ENCODE data around the gene FZD7. TPM values are rescaled to one million over a fixed set of nuclear protein-coding genes. Genes with fewer than 3 reads are reported as not detected.

The FZD7 gene
- total RNA-seq, 1 experiment from 2014 or later: 14.6 TPM

- Histone ChIP-seq H3K27ac (ENCODE audit: low read depth, low read length) (no peak overlapping the region), H3K79me2 (ENCODE audit: insufficient read depth, low read length) (no peaks in the 10 kb centered on the region), H3K9me2 (ENCODE audit: insufficient read depth) (no peaks in the 10 kb centered on the region), H3K4me3 (replicated peaks in 1 of 2; ENCODE audit: low read depth in 1 of 2, low read length in 2 of 2) (no peak overlapping the region), H3K9me3 (ENCODE audit: control insufficient read depth in 1 of 2, insufficient read depth in 1 of 2, low read depth in 1 of 2, low read length in 2 of 2) (no peaks in the 10 kb centered on the region), H3K9ac (ENCODE audit: low read length) (no peak overlapping the region), H3K36me3 (ENCODE audit: control insufficient read depth in 1 of 2, insufficient read depth in 2 of 2, low read length in 2 of 2) (no peaks in the 10 kb centered on the region), H3K4me2 (ENCODE audit: low read length) (no peak overlapping the region), H3K27me3 (ENCODE audit: insufficient read depth, low read length) (no peaks in the 10 kb centered on the region), H4K20me1 (ENCODE audit: insufficient read depth) (no peaks in the 10 kb centered on the region), H3K4me1 (ENCODE audit: control insufficient read depth in 1 of 2, insufficient read depth in 2 of 2, low read length in 2 of 2) (no peaks in the 10 kb centered on the region), H2AFZ (ENCODE audit: low read depth, low read length, poor library complexity, severe bottlenecking) (no peak overlapping the region)
- ATAC-seq (no peak), DNase-seq (ENCODE audit: low read depth, low spot score) (no peak)
- intact Hi-C loops (cut with micrococcal nuclease): no loop called here
- ChIA-PET RAD21 (ENCODE audit: low non-redundant PET in 1 of 2, low total read pairs in 2 of 2, uncharacterized antibody in 2 of 2, unreplicated experiment in 2 of 2) (no interaction called here), POLR2A (no interaction called here), CTCF (no interaction called here)
- TF ChIP-seq RAD21 (IDR thresholded peaks at IDR 0.05; ENCODE audit: low read depth) (0 out of 2 replicates have a peak, but pooled peaks have one; percentile 10), EZH2phosphoT487 (IDR thresholded peaks at IDR 0.05; ENCODE audit: borderline replicate concordance) (no peak)
- no TSS peak for BruUV-seq (replicated peaks)
Measured at GRCh38 chr2:202007015-202007982, 26.4 kb upstream of the FZD7 start.

- Histone ChIP-seq H3K36me3 (ENCODE audit: control insufficient read depth in 1 of 2, insufficient read depth in 2 of 2, low read length in 2 of 2) (no peaks in the 10 kb centered on the region), H3K9me2 (ENCODE audit: insufficient read depth) (no peaks in the 10 kb centered on the region), H2AFZ (ENCODE audit: low read depth, low read length, poor library complexity, severe bottlenecking) (no peak overlapping the region), H3K27me3 (ENCODE audit: insufficient read depth, low read length) (no peaks in the 10 kb centered on the region), H3K27ac (ENCODE audit: low read depth, low read length) (no peak overlapping the region), H4K20me1 (ENCODE audit: insufficient read depth) (no peaks in the 10 kb centered on the region), H3K4me3 (replicated peaks in 1 of 2; ENCODE audit: low read depth in 1 of 2, low read length in 2 of 2) (no peak overlapping the region), H3K4me2 (ENCODE audit: low read length) (no peak overlapping the region), H3K9me3 (ENCODE audit: control insufficient read depth in 1 of 2, insufficient read depth in 1 of 2, low read depth in 1 of 2, low read length in 2 of 2) (no peaks in the 10 kb centered on the region), H3K4me1 (ENCODE audit: control insufficient read depth in 1 of 2, insufficient read depth in 2 of 2, low read length in 2 of 2) (no peaks in the 10 kb centered on the region), H3K9ac (ENCODE audit: low read length) (no peak overlapping the region), H3K79me2 (ENCODE audit: insufficient read depth, low read length) (no peaks in the 10 kb centered on the region)
- RAD21 ChIA-PET (ENCODE audit: low non-redundant PET in 1 of 2, low total read pairs in 2 of 2, uncharacterized antibody in 2 of 2, unreplicated experiment in 2 of 2): no interaction called here
- ATAC-seq (no peak), DNase-seq (ENCODE audit: low read depth, low spot score) (no peak)
- POLR2A ChIA-PET: no interaction called here
- no peak for TF ChIP-seq REST (IDR thresholded peaks at IDR 0.05; ENCODE audit: low read depth)
- no peak for TF ChIP-seq ZBTB33 (IDR thresholded peaks at IDR 0.05; ENCODE audit: extremely low read depth, insufficient replicate concordance, low read length)
- no peak for TF ChIP-seq CBX3 (IDR thresholded peaks at IDR 0.05; ENCODE audit: low read depth)
- TF ChIP-seq POLR2AphosphoS5 (IDR thresholded peaks at IDR 0.05; ENCODE audit: low read depth, low read length): no peak
- TF ChIP-seq FOSL1 (IDR thresholded peaks at IDR 0.05; ENCODE audit: low read depth): no peak
- no peak for TF ChIP-seq TCF7L2 (IDR thresholded peaks at IDR 0.05; ENCODE audit: borderline replicate concordance, extremely low read depth, insufficient read depth, insufficient read length)
- TF ChIP-seq ZFX (IDR thresholded peaks at IDR 0.05): no peak
- TF ChIP-seq SIN3A (IDR thresholded peaks at IDR 0.05; ENCODE audit: low read depth): no peak
- CTCF ChIA-PET: no interaction called here
- no TSS peak for BruUV-seq (replicated peaks)
- intact Hi-C loops (cut with micrococcal nuclease): no loop called here
Measured at GRCh38 chr2:202007983-202008354, 25.7 kb upstream of the FZD7 start.

Measured in HCT116 (cell line).